ENCODE data around the gene MTA3.

Gene MTA3

GRCh38 chr2:42775186-42775585 lies 206.8 kb downstream of the MTA3 start:
- TF ChIP-seq ZBTB7A (IDR thresholded peaks at IDR 0.05; ENCODE audit: low read depth) = no peak
- no peak for TF ChIP-seq RAD21 (IDR thresholded peaks at IDR 0.05; ENCODE audit: low read depth)
- no peak for TF ChIP-seq REST (IDR thresholded peaks at IDR 0.05; ENCODE audit: low read depth)

GRCh38 chr2:42775810-42776209 lies 207.4 kb downstream of the MTA3 start:
- TF ChIP-seq, protein P1, sequence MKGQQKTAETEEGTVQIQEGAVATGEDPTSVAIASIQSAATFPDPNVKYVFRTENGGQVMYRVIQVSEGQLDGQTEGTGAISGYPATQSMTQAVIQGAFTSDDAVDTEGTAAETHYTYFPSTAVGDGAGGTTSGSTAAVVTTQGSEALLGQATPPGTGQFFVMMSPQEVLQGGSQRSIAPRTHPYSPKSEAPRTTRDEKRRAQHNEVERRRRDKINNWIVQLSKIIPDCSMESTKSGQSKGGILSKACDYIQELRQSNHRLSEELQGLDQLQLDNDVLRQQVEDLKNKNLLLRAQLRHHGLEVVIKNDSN (IDR thresholded peaks at IDR 0.05) = no peak
- TF ChIP-seq YY1 (IDR thresholded peaks at IDR 0.05; ENCODE audit: low read depth) (no peak), TCF12 (IDR thresholded peaks at IDR 0.05; ENCODE audit: low read depth) (no peak), EP300 (IDR thresholded peaks at IDR 0.05; ENCODE audit: borderline replicate concordance) (no peak), TEAD4 (IDR thresholded peaks at IDR 0.05) (no peak), CREB1 (IDR thresholded peaks at IDR 0.05; ENCODE audit: low read depth) (no peak), RAD21 (IDR thresholded peaks at IDR 0.05; ENCODE audit: low read depth) (no peak), CEBPB (IDR thresholded peaks at IDR 0.05) (no peak), NFIC (IDR thresholded peaks at IDR 0.05) (no peak), FOXM1 (IDR thresholded peaks at IDR 0.05; ENCODE audit: borderline replicate concordance, low read depth) (no peak), TAF1 (IDR thresholded peaks at IDR 0.05; ENCODE audit: low read depth) (no peak), EGR1 (IDR thresholded peaks at IDR 0.05) (no peak), ZBTB7A (IDR thresholded peaks at IDR 0.05; ENCODE audit: low read depth) (no peak)
- TF ChIP-seq, protein P2, sequence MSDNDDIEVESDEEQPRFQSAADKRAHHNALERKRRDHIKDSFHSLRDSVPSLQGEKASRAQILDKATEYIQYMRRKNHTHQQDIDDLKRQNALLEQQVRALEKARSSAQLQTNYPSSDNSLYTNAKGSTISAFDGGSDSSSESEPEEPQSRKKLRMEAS (IDR thresholded peaks at IDR 0.05) = no peak

GRCh38 chr2:42777883-42778805 lies 209.7 kb downstream of the MTA3 start:
- TF ChIP-seq, protein P2 (IDR thresholded peaks at IDR 0.05) = no peak
- no peak for TF ChIP-seq YY1 (IDR thresholded peaks at IDR 0.05; ENCODE audit: low read depth)
- no peak for TF ChIP-seq TCF12 (IDR thresholded peaks at IDR 0.05; ENCODE audit: low read depth)
- TF ChIP-seq EGR1 (IDR thresholded peaks at IDR 0.05) = no peak
- TF ChIP-seq, protein P1 (IDR thresholded peaks at IDR 0.05) = no peak
- TF ChIP-seq TEAD4 (IDR thresholded peaks at IDR 0.05) = no peak
- TF ChIP-seq CEBPB (IDR thresholded peaks at IDR 0.05) = no peak
- no peak for TF ChIP-seq CREB1 (IDR thresholded peaks at IDR 0.05; ENCODE audit: low read depth)
- TF ChIP-seq RAD21 (IDR thresholded peaks at IDR 0.05; ENCODE audit: low read depth) = no peak
- TF ChIP-seq EP300 (IDR thresholded peaks at IDR 0.05; ENCODE audit: borderline replicate concordance) = no peak
- TF ChIP-seq ZBTB7A (IDR thresholded peaks at IDR 0.05; ENCODE audit: low read depth) = no peak
- TF ChIP-seq TAF1 (IDR thresholded peaks at IDR 0.05; ENCODE audit: low read depth) = no peak
- TF ChIP-seq NFIC (IDR thresholded peaks at IDR 0.05) = no peak
- no peak for TF ChIP-seq REST (IDR thresholded peaks at IDR 0.05; ENCODE audit: low read depth)
- no peak for TF ChIP-seq FOXM1 (IDR thresholded peaks at IDR 0.05; ENCODE audit: borderline replicate concordance, low read depth)

GRCh38 chr2:42781181-42781580 lies 212.7 kb downstream of the MTA3 start:
- TF ChIP-seq FOXM1 (IDR thresholded peaks at IDR 0.05; ENCODE audit: borderline replicate concordance, low read depth) (no peak), TAF1 (IDR thresholded peaks at IDR 0.05; ENCODE audit: low read depth) (no peak), EGR1 (IDR thresholded peaks at IDR 0.05) (no peak), NFIC (IDR thresholded peaks at IDR 0.05) (no peak), CEBPB (IDR thresholded peaks at IDR 0.05) (no peak), ZBTB7A (IDR thresholded peaks at IDR 0.05; ENCODE audit: low read depth) (no peak), REST (IDR thresholded peaks at IDR 0.05; ENCODE audit: low read depth) (no peak), EP300 (IDR thresholded peaks at IDR 0.05; ENCODE audit: borderline replicate concordance) (no peak), TEAD4 (IDR thresholded peaks at IDR 0.05) (no peak), TCF12 (IDR thresholded peaks at IDR 0.05; ENCODE audit: low read depth) (no peak), RAD21 (IDR thresholded peaks at IDR 0.05; ENCODE audit: low read depth) (no peak), YY1 (IDR thresholded peaks at IDR 0.05; ENCODE audit: low read depth) (no peak), CREB1 (IDR thresholded peaks at IDR 0.05; ENCODE audit: low read depth) (no peak)
- TF ChIP-seq, protein P1 (IDR thresholded peaks at IDR 0.05) = no peak
- TF ChIP-seq, protein P2 (IDR thresholded peaks at IDR 0.05) = no peak
